HG03439 (cell line): ENCODE data around the gene CYP19A1.
"Not testable (repeated sequence)": the region's sequence is repeated elsewhere in the genome, so short reads cannot be mapped to it uniquely, and the experiment has no call there.

Experiments used
- ATAC-seq: cut with Tn5 transposase; IDR thresholded peaks from one replicate; pipeline ENCODE4 v1.9.1; 2021; ENCODE audit warnings: mild to moderate bottlenecking, moderate library complexity; ENCODE audit not compliant: unreplicated experiment

The CYP19A1 gene

DNA sequence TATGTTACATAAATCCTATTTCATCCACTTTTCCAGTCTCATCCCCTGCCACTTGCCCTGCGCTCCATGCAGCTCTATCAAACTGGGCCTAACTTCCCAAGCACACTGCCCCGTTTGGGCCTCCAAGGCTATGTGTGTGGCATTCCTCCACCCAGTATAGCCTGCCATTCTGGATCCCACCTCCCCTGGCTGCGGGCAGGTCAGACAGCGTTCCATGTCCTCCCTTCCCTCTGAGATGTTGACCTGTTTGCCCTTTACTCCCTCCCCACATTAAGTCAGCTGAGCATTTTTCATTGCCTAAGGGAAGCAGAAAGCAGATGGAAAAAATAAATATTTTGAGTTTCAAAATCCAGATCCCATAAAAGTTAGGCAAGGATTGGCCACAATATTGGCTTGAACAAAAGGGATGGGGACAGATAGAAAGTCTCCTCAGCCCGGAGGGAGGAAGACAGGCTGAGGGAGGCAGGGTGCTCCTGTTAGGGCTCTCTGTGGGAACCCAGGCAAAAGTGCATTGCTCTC is 73.3 kb downstream of the CYP19A1 start:
- no peak for ATAC-seq

DNA sequence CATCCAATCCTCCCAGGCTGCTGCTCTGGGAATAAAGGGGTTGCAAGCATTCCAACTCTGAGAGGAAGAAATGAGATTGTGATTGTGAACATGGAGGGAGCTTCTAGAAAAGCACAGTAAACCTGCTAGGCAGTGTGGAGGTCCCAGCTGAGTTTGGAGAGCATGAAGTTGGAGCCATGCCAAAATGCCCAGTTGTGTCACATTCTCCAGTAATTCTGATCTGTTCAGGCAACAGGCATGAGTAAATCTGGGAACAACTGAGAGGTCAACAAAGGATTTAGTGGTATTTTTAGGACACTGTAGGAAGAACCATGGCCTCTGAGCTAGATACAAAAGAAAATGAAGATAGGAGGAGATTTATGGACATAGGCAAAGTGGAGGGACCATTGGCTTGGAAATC is 74.7 kb downstream of the CYP19A1 start:
- ATAC-seq, result no peak

DNA sequence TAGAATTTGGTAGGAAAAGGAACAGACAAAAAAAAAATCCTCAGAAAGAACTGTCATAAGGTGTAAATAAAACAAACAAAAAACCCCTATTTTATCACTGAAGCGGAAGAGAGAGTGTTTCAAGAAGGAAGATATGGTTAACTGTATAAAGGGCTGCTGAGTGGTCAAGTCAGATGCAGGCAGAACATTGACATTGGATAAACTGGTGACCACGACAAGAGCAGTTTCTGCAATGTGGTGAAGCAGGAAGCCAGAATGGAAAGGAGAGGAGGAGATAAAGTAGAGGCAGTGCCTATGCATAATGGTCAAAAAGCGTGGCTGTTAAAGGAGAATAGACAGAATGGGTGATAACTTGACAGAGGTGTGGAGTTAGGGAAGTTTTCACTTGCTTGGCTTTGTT is 75.3 kb downstream of the CYP19A1 start:
- no peak for ATAC-seq

DNA sequence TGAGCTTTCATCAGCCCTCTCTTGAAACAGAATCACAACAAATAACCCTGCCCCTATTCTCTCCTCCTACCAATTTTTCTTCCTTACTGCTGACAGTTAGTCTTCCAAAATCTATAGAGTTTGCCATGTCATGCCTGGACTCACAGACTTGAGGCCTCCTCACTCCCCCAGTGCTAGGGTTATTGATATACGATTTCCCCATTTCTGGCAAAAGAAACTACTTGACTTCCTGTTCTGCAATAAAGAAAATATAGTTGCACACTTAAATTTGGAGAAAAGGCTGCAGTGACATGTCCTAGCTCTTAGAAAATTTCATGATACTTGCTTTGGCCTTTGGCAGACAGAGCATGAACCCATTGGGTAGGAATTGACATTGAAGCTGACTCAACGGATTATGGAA is 75.9 kb downstream of the CYP19A1 start:
- ATAC-seq, result no peak

DNA sequence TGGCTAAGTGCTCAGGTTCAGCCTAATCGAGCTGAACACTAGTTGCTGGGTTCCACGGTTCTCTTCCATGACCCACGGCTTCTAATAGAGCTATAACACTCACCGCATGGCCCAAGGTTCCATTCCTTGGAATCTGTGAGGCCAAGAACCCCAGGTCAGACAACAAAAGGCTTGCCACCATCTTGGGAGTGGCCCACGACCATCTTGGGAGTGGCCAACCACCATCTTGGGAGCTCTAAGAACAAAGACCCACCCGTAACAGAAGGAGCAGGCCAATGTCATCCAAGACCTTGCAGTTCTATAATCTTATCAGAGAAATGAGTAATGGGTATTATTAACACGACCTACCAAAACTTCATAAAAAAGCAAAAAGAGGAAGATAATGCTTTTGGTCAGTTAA is 77.3 kb downstream of the CYP19A1 start:
- ATAC-seq, result not testable (repeated sequence)

DNA sequence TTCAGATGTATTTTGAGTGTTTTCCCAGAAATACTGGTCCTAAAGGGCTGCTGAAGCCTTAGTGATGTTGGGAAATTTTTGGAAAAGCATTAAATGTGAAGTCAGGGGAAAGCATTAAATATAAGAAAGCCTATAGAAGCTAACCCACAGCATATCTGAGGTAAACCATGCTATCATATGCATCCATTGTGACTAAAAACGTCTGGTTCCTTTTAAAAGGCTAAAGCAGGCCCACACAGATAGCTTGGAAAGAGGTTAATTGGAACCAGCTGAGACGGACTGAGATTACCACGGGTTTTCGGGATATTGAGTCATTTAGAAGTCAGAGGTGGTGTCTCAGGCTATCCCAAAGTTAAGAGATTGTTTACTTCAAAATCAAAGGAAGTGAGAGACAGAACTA is 78.2 kb downstream of the CYP19A1 start:
- no peak for ATAC-seq

DNA sequence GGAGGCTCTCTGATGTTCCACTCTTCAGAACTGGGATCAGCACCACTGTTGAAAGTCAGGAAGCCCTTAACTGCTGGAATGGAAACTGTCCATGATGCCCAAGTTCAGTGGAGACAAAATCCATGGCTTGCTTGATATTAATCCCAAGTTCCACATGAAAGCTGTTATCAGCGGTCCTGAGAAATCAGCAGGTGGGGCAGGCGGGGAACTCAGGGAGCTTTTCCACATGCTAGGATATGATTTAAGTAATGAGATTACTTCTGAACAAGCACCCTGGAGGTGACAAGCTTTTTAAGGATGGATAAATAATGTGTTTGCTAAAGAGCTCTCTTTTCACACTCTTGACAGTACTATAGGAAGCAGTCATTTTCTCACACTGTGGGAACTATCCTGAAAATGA is 82.9 kb downstream of the CYP19A1 start:
- no peak for ATAC-seq

DNA sequence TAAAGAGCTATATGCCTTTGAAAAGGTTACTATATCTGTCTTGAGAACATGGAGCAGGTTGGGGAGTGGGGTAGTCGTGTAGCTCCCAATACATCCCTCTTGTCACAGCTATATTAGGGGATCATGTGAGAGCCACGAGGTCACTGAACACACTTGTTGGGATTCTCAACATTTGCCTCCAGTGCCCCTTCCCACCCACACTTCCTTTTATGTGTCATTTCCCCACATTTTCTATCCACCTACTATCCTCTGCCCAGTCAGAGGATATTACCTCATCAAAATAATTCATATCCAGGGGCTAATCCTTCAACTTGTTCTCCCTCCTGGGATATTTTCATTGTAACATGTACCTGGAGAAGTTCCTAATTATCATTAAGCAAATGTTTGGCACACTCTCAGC is 85.0 kb downstream of the CYP19A1 start:
- no peak for ATAC-seq

DNA sequence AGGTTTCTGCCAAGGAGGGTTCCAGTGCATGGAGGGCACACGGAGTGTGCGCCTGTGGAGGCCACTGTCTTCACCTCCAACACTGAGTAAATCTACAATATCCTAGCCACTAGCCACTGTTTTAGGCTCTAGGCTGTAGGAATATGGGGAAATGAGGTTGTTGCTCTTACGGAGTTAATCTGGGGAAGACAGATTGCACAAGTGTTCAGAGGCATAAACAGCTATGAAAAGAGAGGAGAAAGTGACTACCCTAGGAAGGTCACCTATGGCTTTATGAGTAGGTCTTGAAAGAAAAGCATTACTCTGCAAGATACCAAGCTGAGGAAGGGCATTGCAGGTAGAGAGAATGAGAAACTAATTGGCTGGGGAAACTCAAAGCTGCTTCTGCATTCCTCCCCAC is 85.7 kb downstream of the CYP19A1 start:
- ATAC-seq, result no peak

DNA sequence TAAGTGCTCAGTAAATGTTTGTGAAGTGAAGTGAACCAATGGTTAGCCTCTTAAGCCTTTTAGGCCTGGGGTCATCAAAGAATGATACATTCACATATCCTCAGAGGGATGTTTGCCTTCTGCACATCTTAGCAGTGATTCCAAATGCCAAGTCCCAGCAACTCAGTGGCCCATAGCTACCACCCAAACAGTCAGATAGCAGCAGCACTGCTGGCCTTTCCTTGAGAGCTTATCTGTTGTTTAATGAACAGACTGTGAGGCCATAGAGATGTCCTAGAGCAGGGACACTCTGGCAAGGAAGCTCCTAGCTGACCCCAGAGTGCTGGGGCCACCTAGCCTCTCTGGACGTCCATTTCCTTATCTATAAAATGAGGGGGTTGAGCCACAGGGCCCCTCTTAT is 86.8 kb downstream of the CYP19A1 start:
- no peak for ATAC-seq

DNA sequence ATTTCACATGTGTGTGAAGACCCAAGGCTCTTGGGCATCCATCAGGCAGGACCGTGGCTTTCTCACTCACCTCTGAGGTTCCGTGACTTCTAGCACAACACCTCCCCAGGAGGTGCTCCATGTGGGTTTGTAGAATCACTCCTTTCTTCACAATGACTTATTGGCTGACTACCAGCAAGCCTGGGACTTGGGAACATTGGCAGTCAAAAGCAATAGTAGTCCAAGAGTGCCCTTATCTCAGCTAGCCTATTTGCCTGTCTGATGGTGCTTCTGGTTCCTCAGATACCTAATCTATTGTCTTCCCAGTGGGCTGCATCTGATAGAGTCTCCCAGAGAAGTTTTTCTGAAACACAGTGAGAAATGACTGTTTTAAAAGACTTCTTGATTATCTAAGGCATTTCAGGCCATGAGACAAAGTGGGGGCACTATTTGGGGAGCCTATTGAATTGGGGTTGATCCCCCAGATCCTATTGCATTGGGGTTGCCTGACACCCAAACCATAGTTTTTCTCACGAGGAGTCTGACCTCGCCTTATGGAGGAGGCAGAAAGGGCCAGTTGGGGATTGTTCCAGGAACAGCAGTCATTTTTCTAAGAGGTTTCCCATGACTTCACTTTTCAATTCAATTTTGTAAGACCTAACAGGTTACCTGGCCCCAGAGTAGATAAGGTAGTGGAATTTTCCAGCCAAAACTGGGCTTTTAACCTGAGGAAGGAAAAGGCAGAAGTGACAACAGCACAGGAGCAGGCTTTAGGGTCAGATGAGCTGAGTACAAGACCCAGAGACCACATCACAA is 88.0 kb downstream of the CYP19A1 start:
- ATAC-seq, result no peak

DNA sequence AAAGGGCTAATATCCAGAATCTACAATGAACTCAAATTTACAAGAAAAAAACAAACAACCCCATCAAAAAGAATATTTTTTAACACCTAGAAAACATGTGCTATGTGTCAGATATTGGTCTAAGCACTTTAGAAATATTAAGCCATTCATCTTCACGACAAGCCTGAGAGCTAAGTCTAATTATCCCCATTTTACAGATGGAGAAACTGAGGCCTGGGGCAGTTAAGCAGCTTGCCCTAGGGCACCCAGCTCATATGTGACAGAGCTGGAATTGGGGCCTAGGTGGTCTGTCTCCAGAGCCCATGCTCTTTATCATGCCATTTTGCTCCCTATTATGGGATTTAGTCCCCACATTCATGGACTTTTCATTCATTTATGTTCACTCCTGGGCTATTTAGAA is 92.8 kb downstream of the CYP19A1 start:
- ATAC-seq, result no peak

DNA sequence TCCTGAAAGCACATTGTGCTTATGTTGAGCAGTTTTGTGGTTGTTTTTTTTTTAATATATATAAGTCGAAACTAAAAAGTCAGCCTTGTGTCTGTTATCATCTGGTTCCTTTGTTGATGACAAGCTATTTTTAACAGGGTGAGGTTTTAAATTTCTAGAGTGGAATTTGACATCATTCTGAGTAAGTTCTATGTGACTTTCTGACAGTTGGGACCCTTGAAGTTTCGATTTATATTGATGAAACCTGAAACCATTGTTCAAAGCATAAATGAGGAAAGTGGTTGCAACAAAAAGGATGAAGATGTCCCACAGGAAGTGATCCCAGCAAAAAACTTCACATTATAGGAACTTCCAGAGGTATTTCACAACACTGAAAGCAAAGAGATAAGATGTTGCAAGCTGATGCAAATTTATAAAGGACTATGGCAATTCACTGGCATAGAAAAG is 94.0 kb downstream of the CYP19A1 start:
- ATAC-seq, result no peak

DNA sequence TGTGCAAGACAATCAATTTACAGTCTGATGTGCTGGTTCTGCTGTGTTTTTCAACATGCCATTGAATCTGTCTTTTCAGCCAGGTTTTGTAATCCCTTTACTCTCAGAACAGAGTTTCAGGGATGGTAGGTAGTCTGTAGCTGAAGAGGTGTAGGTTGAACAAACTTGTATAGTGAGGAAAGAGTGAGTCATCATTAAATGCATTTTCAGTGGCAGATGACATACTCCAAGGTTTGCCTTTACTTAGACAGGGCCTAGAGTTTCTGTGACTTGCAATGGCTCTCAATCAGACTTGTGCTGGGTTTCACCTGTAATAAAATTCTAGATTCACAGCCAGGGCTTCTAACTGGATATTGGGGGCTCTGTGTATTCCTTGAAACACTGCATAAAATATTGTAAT is 94.6 kb downstream of the CYP19A1 start:
- ATAC-seq, result no peak

DNA sequence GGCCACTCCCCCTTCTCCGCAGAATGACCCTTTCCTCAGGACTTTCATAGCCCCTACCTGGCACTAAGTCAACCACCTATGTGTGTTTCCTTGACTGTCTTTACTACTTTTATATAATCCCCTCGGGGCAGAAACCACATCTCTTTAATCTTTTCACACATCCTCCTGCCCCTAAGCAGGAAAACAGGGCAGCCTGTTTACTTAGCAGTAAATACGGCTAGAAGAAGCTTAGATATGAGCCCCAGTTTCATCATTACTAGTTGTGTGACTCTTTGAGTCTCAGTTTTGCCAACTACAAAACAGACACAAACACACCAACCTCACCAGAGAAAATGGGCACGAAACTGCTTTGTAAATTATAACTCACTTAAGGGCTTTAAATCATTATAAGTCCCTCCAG is 98.3 kb downstream of the CYP19A1 start:
- no peak for ATAC-seq

DNA sequence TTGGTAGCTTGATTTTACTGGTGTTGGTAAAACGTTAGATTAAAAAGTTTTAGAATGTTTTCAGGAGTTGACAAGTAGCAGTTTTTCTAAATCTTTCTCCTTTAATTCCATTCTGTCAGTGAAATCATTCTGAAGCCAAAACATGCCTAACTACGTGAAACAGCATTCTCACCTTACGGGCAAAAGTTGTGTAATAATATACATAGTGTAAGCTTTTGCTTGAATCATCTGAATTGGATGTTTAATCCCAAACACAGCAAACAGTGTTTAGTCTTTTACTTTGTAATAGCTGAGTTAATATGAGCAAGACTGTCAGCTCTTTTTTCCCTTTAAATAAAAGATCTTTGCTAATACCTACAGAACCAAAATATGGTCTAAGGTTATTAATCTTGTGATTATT is 100.6 kb downstream of the CYP19A1 start:
- no peak for ATAC-seq

DNA sequence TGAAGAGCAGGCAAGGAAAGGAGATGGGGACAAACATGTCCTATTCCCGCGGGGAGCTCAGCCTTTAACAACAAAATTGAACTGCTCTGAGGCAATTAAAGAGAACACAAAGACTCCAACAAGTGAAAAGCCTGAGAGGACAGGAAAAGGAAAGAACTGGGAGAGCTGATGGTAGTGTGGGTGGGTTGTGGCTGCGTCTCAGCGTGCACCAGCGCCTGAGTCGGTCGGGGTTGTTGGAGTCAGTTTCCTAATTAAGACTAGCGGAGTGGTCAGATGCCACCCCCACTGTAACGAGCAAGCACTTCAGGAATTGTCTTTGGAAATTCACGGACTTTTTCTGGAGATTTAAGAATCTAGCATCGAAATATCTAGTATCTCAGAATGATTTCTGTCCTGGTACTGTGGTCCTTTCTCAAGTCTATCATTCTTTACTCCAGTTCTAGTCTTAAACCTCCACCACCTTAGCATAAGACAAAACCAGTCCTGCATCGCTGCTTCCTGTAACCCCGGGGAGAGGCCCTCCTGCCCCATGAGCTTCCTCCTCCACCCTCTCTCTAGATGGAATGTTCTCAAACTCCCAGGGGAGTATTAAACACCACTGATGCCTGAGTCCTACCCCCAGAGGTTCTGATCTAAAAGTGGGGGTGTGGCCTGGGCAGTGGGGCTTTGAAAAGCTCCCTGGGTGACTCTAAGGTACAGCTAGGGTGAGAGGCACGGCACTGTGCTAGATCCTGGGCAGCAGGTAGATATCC is 104.0 kb downstream of the CYP19A1 start:
- ATAC-seq, result no peak

DNA sequence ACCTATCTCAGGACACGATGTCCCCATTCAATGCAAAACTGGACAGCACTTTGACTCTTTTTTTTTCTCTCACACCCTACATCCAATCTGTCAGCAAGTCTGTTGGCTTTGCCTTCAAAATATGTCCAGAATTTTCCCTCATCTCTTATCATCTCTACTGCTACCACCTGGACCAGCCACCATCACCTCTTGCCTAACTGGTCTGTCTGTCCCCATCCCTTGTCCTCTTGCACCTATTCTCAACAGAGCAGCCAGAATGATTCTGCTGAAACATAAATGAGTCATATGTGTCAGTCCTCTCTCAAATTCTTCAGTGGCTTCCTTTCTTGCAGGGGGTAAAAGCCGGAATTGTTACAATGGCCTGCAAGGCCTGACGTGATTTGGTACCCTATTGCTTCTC is 105.8 kb downstream of the CYP19A1 start:
- ATAC-seq, result no peak

DNA sequence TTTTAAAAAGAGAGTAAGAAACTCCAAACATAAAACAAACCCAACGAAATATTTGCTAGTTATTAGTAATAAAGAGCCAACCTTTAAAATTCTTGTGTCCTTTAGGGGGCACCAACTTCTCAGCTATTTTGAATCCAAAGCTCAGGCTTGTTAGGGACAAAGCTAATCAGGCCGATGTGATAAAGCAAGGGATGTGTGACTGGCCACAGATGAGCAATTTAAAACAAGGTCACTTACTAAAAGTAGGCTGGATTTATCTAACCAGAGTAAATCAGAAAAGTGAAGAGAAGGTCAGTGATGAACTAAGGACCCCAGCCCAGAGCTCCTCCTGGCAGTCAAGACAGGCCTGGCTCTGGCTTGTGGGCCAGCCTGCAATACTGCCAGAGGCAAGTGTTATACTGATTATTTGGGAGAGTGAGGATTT is 108.5 kb downstream of the CYP19A1 start:
- no peak for ATAC-seq

DNA sequence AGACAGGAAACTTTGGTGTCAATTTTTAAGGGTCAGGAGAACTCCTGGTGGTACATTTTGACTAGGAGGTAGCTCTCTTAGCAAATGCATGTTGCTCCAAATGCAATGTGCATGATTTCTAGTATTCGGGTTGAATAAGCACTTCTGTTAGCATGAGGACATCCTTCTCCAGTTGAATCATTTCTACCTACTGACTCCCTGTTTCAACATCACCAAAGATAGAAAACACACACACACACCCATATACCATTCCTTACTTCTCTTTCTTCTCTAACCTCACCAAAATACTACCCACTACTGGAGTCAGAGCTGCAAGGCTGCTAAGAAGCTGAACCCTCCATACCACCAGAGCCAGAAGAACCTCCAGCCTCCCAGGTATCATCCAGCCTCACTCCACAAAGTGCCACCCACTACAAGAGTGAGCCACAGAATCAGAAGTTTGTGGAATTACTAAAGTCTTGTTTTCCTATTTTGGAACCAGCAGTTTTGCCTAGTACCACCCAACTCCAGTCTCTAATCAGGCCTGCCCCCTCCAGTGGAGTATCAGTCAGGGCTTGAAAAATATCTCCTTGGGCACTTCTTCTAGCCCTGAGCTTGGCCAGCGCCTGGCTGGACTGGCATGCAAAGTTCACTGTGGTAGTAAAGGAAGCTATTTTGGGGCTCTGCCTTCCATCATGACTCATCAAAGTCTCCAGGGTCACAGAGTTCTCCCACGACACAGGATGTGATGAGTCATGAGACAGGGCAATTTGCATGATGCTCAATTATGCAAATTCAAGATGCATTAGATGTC is 110.3 kb downstream of the CYP19A1 start:
- ATAC-seq, result peak; percentile 87

DNA sequence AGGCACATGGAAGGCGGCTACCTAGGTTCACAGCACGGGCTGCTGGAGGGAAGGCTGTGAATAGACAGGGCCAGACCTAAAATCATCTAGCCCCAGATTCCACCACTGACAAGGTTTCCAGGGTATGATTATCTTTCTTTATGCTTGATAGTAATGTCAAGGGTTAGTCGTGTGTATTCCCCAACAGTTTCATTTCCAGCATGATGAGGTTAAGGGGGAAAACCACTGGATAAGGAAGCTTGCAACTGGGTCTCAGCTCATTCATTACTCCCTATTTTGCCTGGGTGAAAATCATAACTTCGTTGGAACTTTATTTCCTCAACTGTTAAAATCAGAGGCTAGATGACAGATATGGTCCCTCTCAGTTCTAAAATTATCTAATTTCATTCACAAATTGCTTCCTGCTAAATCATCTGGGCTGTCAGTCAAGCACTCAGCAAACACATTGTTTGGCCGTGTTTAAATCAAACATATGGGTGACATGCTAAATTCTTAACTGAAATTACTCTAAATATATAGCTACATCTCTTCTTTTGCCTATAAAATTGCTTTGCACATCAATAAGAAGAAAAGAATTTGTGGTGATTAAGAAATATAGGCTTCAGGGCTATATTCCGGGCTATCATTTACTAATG is 111.7 kb downstream of the CYP19A1 start:
- ATAC-seq, result no peak
